HEK293 (cell line): ENCODE data around the gene HSF5.

Experiments used
- CTCF ChIP-seq: fragments of 450-650 bp; formaldehyde crosslinking; IDR thresholded peaks from 2 replicates; pipeline ENCODE4 v1.5.1; 2016; ENCODE audit warnings: missing biosample characterization, missing genetic modification characterization
- REST ChIP-seq: fragments of 450-650 bp; formaldehyde crosslinking; IDR thresholded peaks from 2 replicates; pipeline ENCODE4 v1.5.1; 2016; ENCODE audit warnings: missing biosample characterization, missing genetic modification characterization
- SETDB1 ChIP-seq: IDR thresholded peaks from one replicate; pipeline ENCODE4 v1.6.1; 2017; ENCODE audit warnings: mild to moderate bottlenecking, low read length, moderate library complexity, mixed read lengths; ENCODE audit not compliant: insufficient read length
- ZNF292 ChIP-seq: fragments of 450-650 bp; formaldehyde crosslinking; IDR thresholded peaks from 2 replicates; pipeline ENCODE4 v1.5.1; 2016; ENCODE audit warnings: low read depth, missing biosample characterization, missing genetic modification characterization, borderline replicate concordance
- ZNF777 ChIP-seq: fragments of 450-650 bp; formaldehyde crosslinking; IDR thresholded peaks from 2 replicates; pipeline ENCODE4 v1.5.1; 2017; ENCODE audit warnings: missing biosample characterization, missing genetic modification characterization, borderline replicate concordance

DNA sequence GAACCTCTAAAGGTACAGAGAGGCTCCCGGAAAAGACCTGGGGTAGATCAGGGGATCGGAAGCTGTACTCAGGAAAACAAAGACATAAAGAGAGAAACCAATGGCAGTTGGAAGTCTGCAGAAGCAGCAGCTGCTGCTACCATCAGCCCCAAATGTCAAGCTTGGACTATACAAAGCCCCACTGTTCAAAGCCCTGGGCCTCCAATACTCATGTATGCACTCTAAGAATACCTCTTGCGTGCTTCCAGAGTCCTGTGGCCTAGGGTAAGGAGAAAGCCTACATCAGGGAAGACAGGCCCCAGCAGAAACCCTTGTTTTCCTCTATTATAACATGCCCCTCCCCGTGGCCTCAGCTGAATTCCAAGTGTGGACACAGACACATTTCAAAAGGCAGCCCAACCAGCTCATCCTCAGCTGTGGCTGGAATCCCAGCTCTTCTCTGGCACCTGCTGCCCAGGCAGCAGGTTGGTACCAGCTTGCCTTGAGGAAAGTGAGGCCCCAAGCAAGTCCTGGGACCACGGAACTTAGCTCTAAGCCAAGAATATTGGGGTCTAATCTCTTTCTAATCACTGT, 45.5 kb upstream of the HSF5 start:
- no peak for TF ChIP-seq REST (tag by site-specific recombination)
- no peak for TF ChIP-seq ZNF292
- no peak for TF ChIP-seq CTCF (tag by site-specific recombination)
- no peak for TF ChIP-seq SETDB1
- TF ChIP-seq ZNF777 (tag by site-specific recombination) = no peak
